SK-N-SH (cell line): ENCODE data around the gene C1QTNF3. TPM values are rescaled to one million over a fixed set of nuclear protein-coding genes. Genes with fewer than 3 reads are reported as not detected.

Source experiments
- CTCF ChIA-PET: fragments of 300-600, 350-600 bp; formaldehyde crosslinking; extraction: SDS; loops from one replicate; lab custom pipeline; 2021; lab: Yijun Ruan, JAX
- POLR2A ChIA-PET: fragments of 350-600 bp; sonication (Branson Sonifier 250); formaldehyde crosslinking; extraction: SDS; loops from one replicate; lab custom pipeline; 2020; ENCODE audit warnings: antibody characterized with exemption, inconsistent platforms; lab: Yijun Ruan, JAX
- DNase-seq: peaks from one replicate; pipeline ENCODE4 v3.0.0; 2012
- H2AFZ ChIP-seq: fragments of 200-600 bp; sonication (generic); 2 replicates; pipeline ENCODE4 v1.8.1; 2016; ENCODE audit warnings: antibody characterized with exemption, mild to moderate bottlenecking, low read depth
- H3F3A ChIP-seq: fragments of 200-600 bp; sonication (generic); replicated peaks from 2 replicates; pipeline ENCODE3; 2016; ENCODE audit warnings: antibody characterized with exemption, mild to moderate bottlenecking; ENCODE audit not compliant: insufficient read depth
- H3K27ac ChIP-seq, 2 experiments: fragments of 200-500 bp in 1 of 2; fragments of 200-600 bp in 1 of 2; sonication (Bioruptor generic) in 1 of 2; sonication (generic), shearing (Covaris generic) in 1 of 2; 2 replicates each; pipeline versions ENCODE4 v1.5.1 to v1.6.1; 2014 to 2016; ENCODE audit warnings: low read depth in 2 of 2, inconsistent platforms in 1 of 2, low read length in 1 of 2, mild to moderate bottlenecking in 1 of 2, mixed read lengths in 1 of 2
- H3K27me3 ChIP-seq: fragments of 200-600 bp; sonication (generic), shearing (Covaris generic); 2 replicates; pipeline ENCODE4 v1.6.1; 2016; ENCODE audit warnings: mixed run types; ENCODE audit not compliant: insufficient read depth
- H3K36me3 ChIP-seq, 2 experiments: fragments of 200-500 bp in 1 of 2; fragments of 200-600 bp in 1 of 2; sonication (Bioruptor generic) in 1 of 2; sonication (generic) in 1 of 2; replicated peaks in 1 of 2; 2 replicates each; pipeline versions ENCODE3 to v1.5.1; 2014 to 2016; ENCODE audit warnings: low read length in 1 of 2, mild to moderate bottlenecking in 1 of 2; ENCODE audit not compliant: insufficient read depth in 2 of 2, control insufficient read depth in 1 of 2
- H3K4me1 ChIP-seq, 2 experiments: fragments of 200-500 bp in 1 of 2; fragments of 200-600 bp in 1 of 2; sonication (Bioruptor generic) in 1 of 2; sonication (generic), shearing (Covaris generic) in 1 of 2; 2 replicates each; pipeline versions ENCODE4 v1.5.1 to v1.6.1; 2014 to 2016; ENCODE audit warnings: low read depth in 1 of 2, low read length in 1 of 2, mixed run types in 1 of 2; ENCODE audit not compliant: insufficient read depth in 2 of 2, control insufficient read depth in 1 of 2
- H3K4me2 ChIP-seq: fragments of 200-600 bp; sonication (generic), shearing (Covaris generic); 2 replicates; pipeline ENCODE4 v1.6.1; 2017; ENCODE audit warnings: mixed run types
- H3K4me3 ChIP-seq, 2 experiments: fragments of 200-500 bp in 1 of 2; fragments of 200-600 bp in 1 of 2; sonication (Bioruptor generic) in 1 of 2; sonication (generic), shearing (Covaris generic) in 1 of 2; 2 replicates each; pipeline versions ENCODE4 v1.5.1 to v1.8.1; 2014 to 2016; ENCODE audit warnings: low read depth in 2 of 2, inconsistent platforms in 1 of 2, low read length in 1 of 2, mild to moderate bottlenecking in 1 of 2, mixed read lengths in 1 of 2, moderate library complexity in 1 of 2
- H3K79me2 ChIP-seq: fragments of 200-600 bp; sonication (generic); 2 replicates; pipeline ENCODE4 v1.8.1; 2017; ENCODE audit warnings: mild to moderate bottlenecking; ENCODE audit not compliant: insufficient read depth
- H3K9ac ChIP-seq: fragments of 200-600 bp; sonication (generic); 2 replicates; pipeline ENCODE4 v1.6.1; 2017; ENCODE audit warnings: mixed run types
- H3K9me2 ChIP-seq: fragments of 200-600 bp; sonication (generic); 2 replicates; pipeline ENCODE4 v1.6.1; 2017; ENCODE audit warnings: mixed run types
- H3K9me3 ChIP-seq: fragments of 200-600 bp; sonication (generic); 2 replicates; pipeline ENCODE4 v1.6.1; 2017; ENCODE audit warnings: mixed run types, mild to moderate bottlenecking, moderate library complexity
- H4K20me1 ChIP-seq: fragments of 200-600 bp; sonication (generic); 2 replicates; pipeline ENCODE4 v1.6.1; 2017; ENCODE audit warnings: mild to moderate bottlenecking, mixed run types; ENCODE audit not compliant: insufficient read depth
- CHD2 ChIP-seq: fragments of 150-350 bp; IDR thresholded peaks from 2 replicates; pipeline ENCODE4 v1.6.1; 2018; ENCODE audit warnings: low read length; ENCODE audit not compliant: partially characterized antibody
- ELF1 ChIP-seq: IDR thresholded peaks from 2 replicates; pipeline ENCODE4 v1.4.0; 2012
- EP300 ChIP-seq, 2 experiments: IDR thresholded peaks; 2 replicates each; pipeline versions ENCODE4 v1.4.0 to v1.6.1; 2012; ENCODE audit warnings: borderline replicate concordance in 1 of 2, low read depth in 1 of 2, low read length in 1 of 2
- EZH2phosphoT487 ChIP-seq: fragments of 200-600 bp; sonication (generic); IDR thresholded peaks from 2 replicates; pipeline ENCODE4 v1.6.1; 2017; ENCODE audit warnings: low read depth, mixed run types, mild to moderate bottlenecking, antibody characterized with exemption, moderate library complexity, borderline replicate concordance
- FOSL2 ChIP-seq: IDR thresholded peaks from 2 replicates; pipeline ENCODE4 v1.4.0; 2012; ENCODE audit warnings: low read depth, mild to moderate bottlenecking, moderate library complexity, borderline replicate concordance
- FOXJ3 ChIP-seq: sonication (generic); formaldehyde crosslinking; IDR thresholded peaks from 2 replicates; pipeline ENCODE4 v1.5.1; 2020; ENCODE audit warnings: mild to moderate bottlenecking, missing genetic modification reagents
- FOXM1 ChIP-seq: IDR thresholded peaks from 2 replicates; pipeline ENCODE4 v1.4.0; 2012; ENCODE audit warnings: low read depth, mild to moderate bottlenecking
- GATA2 ChIP-seq: sonication (generic); formaldehyde crosslinking; IDR thresholded peaks from 2 replicates; pipeline ENCODE4 v1.5.0; 2020; ENCODE audit warnings: mild to moderate bottlenecking, missing genetic modification reagents
- JUND ChIP-seq: IDR thresholded peaks from 2 replicates; pipeline ENCODE4 v1.4.0; 2012
- MEF2A ChIP-seq: IDR thresholded peaks from 2 replicates; pipeline ENCODE4 v1.4.0; 2012; ENCODE audit warnings: low read depth, borderline replicate concordance
- MXI1 ChIP-seq: IDR thresholded peaks from 2 replicates; pipeline ENCODE4 v1.6.1; 2012; ENCODE audit warnings: mild to moderate bottlenecking, low read depth, low read length, improper control_type of control experiment
- PBX3 ChIP-seq: IDR thresholded peaks from 2 replicates; pipeline ENCODE4; 2012
- RAD21 ChIP-seq: IDR thresholded peaks from 2 replicates; pipeline ENCODE4 v1.6.1; 2012; ENCODE audit warnings: mild to moderate bottlenecking, low read length
- RXRA ChIP-seq: IDR thresholded peaks from 2 replicates; pipeline ENCODE4 v1.4.0; 2012; ENCODE audit warnings: low read depth, mild to moderate bottlenecking, borderline replicate concordance
- SIN3A ChIP-seq: IDR thresholded peaks from 2 replicates; pipeline ENCODE4 v1.6.1; 2012; ENCODE audit warnings: low read depth, mild to moderate bottlenecking, low read length, moderate library complexity, borderline replicate concordance
- TEAD4 ChIP-seq: IDR thresholded peaks from 2 replicates; pipeline ENCODE4 v1.4.0; 2012; ENCODE audit warnings: mild to moderate bottlenecking, borderline replicate concordance; ENCODE audit not compliant: insufficient read depth
- USF2 ChIP-seq: fragments of 150-350 bp; IDR thresholded peaks from 2 replicates; pipeline ENCODE4 v1.6.1; 2017; ENCODE audit warnings: antibody characterized with exemption, low read length, low read depth, borderline replicate concordance
- YY1 ChIP-seq: IDR thresholded peaks from 2 replicates; pipeline ENCODE4 v1.4.0; 2012; ENCODE audit warnings: low read depth, mild to moderate bottlenecking
- WGBS: methylation state at CpG from one replicate; pipeline ENCODE4 v1.1.6; 2017; ENCODE audit warnings: low lambda C conversion rate; 5-methylcytosine and 5-hydroxymethylcytosine counted together
- polyA plus RNA-seq, 3 experiments: library from polyadenylated mRNA; depleted of rRNA; stranded (reverse); fragments of >200 nt; gene quantifications; 2 replicates each; pipeline ENCODE4 v1.2.3, GENCODE V29; 2012
- TF ChIP-seq, protein P1 (sequence below): fragments of 200-600 bp; sonication (generic); IDR thresholded peaks from 2 replicates; pipeline ENCODE4 v1.6.1; 2017; ENCODE audit warnings: antibody characterized with exemption, mild to moderate bottlenecking, moderate library complexity
- TF ChIP-seq, protein P2 (sequence below): IDR thresholded peaks from 2 replicates; pipeline ENCODE4 v1.4.0; 2012; ENCODE audit warnings: low read depth, borderline replicate concordance

Gene C1QTNF3
- polyA plus RNA-seq, 1 of the 3 experiments (the other 2 are of a cell fraction), result 1.5 TPM

- 79% methylated on average over 8 of the region's 8 CpGs for WGBS
Observed at GRCh38 chr5:33981408-33982162, 61.4 kb downstream of the C1QTNF3 start.

More at GRCh38 chr5:33981408-33982162, 61.4 kb downstream of the C1QTNF3 start:
- Histone ChIP-seq H3K27me3 (no peaks in the 10 kb centered on the region), H4K20me1 (no peaks in the 10 kb centered on the region), H3K9ac (no peak overlapping the region), H3K9me2 (no peaks in the 10 kb centered on the region), H3K4me3 (no peak overlapping the region), H3K27ac (no peak overlapping the region), H3K4me2 (no peak overlapping the region), H2AFZ (no peak overlapping the region), H3K79me2 (no peaks in the 10 kb centered on the region), H3K9me3 (no peaks in the 10 kb centered on the region), H3K4me1 (no peaks in the 10 kb centered on the region), H3F3A (peaks cover 11% of the 10 kb centered on the region), H3K36me3 (peaks cover 0 to 2% of the 10 kb centered on the region in 2 experiments)
- POLR2A ChIA-PET, result no interaction called here
- DNase-seq, result no peak
- no peak for TF ChIP-seq RAD21
- TF ChIP-seq FOXM1, result no peak
- TF ChIP-seq JUND, result no peak
- TF ChIP-seq MXI1, result no peak
- no peak for TF ChIP-seq EZH2phosphoT487
- TF ChIP-seq USF2, result no peak
- TF ChIP-seq, protein P1, sequence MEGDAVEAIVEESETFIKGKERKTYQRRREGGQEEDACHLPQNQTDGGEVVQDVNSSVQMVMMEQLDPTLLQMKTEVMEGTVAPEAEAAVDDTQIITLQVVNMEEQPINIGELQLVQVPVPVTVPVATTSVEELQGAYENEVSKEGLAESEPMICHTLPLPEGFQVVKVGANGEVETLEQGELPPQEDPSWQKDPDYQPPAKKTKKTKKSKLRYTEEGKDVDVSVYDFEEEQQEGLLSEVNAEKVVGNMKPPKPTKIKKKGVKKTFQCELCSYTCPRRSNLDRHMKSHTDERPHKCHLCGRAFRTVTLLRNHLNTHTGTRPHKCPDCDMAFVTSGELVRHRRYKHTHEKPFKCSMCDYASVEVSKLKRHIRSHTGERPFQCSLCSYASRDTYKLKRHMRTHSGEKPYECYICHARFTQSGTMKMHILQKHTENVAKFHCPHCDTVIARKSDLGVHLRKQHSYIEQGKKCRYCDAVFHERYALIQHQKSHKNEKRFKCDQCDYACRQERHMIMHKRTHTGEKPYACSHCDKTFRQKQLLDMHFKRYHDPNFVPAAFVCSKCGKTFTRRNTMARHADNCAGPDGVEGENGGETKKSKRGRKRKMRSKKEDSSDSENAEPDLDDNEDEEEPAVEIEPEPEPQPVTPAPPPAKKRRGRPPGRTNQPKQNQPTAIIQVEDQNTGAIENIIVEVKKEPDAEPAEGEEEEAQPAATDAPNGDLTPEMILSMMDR, result no peak
- TF ChIP-seq RXRA, result no peak
- TF ChIP-seq EP300 (IDR thresholded peaks at IDR 0.05; ENCODE audit: borderline replicate concordance in 1 of 2, low read depth in 1 of 2, low read length in 1 of 2), result no peak
- TF ChIP-seq ELF1, result no peak
- TF ChIP-seq TEAD4, result no peak
- TF ChIP-seq SIN3A, result no peak
- TF ChIP-seq PBX3, result no peak
- TF ChIP-seq MEF2A, result no peak
- TF ChIP-seq, protein P2, sequence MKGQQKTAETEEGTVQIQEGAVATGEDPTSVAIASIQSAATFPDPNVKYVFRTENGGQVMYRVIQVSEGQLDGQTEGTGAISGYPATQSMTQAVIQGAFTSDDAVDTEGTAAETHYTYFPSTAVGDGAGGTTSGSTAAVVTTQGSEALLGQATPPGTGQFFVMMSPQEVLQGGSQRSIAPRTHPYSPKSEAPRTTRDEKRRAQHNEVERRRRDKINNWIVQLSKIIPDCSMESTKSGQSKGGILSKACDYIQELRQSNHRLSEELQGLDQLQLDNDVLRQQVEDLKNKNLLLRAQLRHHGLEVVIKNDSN, result no peak
- no peak for TF ChIP-seq CHD2
- TF ChIP-seq GATA2 (CRISPR knock-in tag), result no peak
- TF ChIP-seq YY1, result no peak
- no peak for TF ChIP-seq FOXJ3 (CRISPR knock-in tag)
- TF ChIP-seq FOSL2, result no peak
- CTCF ChIA-PET, result interaction anchor here (0.6 to 1.7 kb wide), 4 partner anchors 11 to 488 kb away, joined by 3 to 5 read pairs (median 3); no protein-coding TSS in a partner anchor
